SHP77 treated with DMSO at 0.1 percent for 48 hours (cell line): ENCODE data around the gene HLX.

Source experiments
- DNase-seq: peaks from one replicate; lab custom pipeline; 2025; lab: John Stamatoyannopoulos, UW

HLX gene

GRCh38 chr1:220882061-220882891, 3.0 kb downstream of the HLX start:
- no peak for DNase-seq

DNA sequence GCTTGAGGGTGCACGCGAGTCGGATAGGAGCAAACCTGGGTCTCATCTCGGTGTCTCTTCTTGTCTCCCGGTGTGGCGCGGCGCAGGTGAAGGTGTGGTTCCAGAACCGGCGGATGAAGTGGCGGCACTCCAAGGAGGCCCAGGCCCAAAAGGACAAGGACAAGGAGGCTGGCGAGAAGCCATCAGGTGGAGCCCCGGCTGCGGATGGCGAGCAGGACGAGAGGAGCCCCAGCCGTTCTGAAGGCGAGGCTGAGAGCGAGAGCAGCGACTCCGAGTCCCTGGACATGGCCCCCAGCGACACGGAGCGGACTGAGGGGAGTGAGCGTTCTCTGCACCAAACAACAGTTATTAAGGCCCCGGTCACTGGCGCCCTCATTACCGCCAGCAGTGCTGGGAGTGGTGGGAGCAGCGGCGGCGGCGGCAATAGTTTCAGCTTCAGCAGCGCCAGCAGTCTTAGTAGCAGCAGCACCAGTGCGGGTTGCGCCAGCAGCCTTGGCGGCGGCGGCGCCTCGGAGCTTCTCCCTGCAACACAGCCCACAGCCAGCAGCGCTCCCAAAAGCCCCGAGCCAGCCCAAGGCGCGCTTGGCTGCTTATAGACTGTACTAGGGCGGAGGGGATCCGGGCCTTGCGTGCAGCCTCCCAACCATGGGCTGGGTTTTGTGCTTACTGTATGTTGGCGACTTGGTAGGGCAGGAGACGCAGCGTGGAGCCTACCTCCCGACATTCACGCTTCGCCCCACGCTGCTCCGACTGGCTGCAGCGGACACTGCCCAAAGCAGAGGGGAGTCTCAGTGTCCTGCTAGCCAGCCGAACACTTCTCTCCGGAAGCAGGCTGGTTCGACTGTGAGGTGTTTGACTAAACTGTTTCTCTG, 5.1 kb downstream of the HLX start:
- no peak for DNase-seq

DNA sequence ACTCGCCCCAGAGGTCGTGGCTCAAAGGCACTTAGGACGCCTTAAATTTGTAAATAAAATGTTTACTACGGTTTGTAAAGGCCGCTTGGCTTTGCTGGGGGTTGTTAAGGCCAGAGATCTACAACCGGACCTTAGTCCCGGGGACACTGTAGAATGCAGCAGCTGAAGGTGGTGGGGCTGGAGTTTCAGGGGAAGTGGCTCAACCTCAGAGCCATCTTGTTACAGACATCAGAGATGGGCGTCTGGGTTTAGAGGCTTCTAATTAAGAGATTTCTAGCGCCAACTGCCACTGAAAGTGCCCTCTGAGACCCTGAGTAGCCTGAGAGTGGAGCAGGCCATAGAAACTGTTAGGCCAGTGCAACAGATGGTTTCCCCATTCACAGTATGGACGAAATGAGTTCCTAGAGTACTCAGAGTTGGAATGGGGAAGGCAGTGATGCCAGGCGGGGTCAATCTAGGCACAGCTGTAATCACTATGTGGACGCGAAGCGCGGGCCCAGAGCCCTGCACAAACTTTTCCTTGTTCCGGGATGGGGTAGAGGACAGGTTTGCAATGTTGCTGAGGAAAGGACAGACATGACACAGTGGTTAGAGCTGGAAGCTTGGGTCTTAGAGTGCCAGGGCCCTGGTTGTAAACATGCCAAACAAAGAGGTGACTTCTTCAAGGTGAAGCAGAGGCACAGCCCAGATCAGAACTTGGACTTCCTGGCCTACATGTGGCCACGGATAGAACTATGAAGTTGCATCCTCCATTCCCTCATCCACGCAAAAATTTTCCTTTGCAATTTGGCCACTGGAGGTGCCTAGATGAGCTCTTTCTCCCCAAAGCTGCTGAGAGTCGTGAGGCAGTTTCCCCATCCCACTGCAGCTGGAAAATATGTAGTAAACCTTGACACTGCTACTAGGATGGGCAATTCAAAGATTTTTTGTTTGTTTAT, 6.0 kb downstream of the HLX start:
- no peak for DNase-seq

GRCh38 chr1:220885971-220886370, 6.7 kb downstream of the HLX start:
- no peak for DNase-seq

GRCh38 chr1:220886470-220887201, 7.4 kb downstream of the HLX start:
- no peak for DNase-seq

- no peak for DNase-seq
These were observed 7.9 kb downstream of the HLX start for GRCh38 chr1:220887202-220887519.

DNA sequence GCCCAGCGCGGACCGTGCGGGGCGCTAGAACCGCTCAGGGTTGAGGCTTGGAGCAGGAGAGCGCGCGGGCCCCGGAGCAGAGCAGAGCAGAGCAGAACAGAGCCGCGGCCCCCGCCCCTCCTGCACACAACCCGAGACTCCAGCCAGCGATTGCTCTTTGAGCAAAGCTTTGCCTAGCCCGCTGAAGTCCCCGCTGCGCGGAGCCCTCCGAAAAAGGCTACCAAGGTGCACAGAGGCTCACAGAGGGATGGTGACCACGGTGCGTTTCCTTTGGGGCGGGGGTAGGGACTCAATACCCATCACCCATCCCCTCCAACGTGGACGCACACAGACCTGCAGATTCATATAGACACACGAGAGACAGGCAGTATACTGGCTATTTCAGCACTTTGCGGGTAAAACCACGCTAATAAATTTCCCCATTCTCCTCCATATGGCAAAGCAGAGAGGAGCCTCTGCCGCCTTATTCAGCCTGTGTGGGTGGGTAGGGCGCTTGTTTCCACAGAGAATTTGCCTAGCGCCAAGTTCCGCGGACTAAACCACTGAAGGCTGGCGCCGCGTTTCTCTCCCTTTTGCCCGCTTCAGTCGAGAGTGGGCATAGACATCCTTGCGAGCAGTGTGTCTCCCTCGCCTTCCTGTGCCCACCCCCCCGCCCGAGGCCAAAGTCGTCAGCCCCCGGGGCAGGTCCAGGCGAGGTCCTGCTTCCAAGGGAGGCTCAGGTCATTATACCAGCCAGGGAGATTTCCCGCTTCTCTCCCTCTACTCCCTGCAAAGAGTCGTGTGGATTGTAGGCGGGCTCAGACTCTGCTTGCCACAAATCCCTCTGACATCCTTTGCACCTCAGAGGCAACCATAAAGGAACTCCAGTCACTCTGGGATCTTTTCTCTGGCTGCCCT, 8.5 kb downstream of the HLX start:
- DNase-seq = no peak

DNA sequence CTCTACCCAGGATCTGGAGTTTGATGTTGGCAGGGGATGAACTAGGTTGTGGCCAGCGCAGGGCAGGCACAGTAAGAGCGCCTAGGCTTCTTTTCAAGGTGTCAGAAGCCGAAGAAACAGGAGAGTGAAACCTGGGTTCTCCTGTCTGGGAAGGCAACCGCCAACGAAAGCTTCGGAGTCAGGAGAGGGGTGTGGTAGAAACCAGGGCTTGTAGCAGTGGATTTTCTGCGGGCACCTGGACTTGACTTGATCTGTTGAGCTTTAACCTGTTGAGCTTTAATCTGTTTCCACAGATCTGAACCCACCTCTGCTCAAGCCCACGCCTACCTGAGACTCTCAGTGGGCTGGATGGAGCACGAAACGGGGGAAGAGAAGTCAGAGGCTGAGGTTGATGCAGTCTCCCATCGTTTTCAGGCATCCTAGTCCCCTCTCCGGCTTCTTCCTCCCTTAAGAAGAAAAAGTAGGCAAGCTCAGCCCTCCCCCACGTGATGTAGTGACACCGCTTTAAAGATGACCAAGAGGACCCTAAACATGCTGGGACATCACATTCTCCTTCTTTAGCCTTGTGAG, 9.3 kb downstream of the HLX start:
- no peak for DNase-seq

DNA sequence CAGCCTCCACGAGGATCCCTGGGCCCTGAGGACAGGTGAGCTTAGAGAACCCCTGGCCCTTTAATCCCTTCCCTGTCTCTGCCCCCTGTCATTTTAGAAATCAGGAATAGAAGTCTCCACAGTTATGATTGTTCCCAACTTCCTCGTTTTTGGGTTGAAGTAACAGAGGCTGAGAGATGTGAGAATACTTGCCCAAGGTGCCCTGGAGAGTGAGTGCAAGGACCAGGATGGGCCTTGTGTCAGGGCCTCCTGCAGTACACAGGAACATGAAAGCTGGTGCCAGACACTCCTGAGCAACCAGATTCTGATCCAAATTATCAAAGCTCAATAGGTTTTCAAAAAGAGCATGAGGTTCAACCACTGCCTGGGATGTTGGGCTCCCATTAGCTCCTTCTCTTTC, 10.1 kb downstream of the HLX start:
- no peak for DNase-seq

- DNase-seq = no peak
These were observed 10.6 kb downstream of the HLX start for GRCh38 chr1:220889848-220890287.

- no peak for DNase-seq
These were observed 11.4 kb downstream of the HLX start for GRCh38 chr1:220890602-220891001.

GRCh38 chr1:220891224-220892085, 12.2 kb downstream of the HLX start:
- no peak for DNase-seq

DNA sequence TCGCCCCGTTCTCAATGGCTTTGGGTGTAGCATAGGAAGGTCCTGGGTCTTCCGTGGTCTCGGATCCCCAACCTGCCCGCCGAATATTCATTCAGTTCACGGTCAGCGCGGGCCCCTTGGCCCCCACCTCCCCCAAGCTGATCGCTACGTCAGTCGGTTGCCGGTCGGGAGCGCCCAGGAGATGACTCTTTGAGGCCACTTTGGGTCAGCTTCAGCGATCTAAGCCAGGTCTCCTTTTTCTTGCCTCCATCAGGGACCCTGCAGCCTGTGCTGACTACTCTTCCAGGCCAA, 12.8 kb downstream of the HLX start:
- no peak for DNase-seq

- no peak for DNase-seq
These were observed 13.9 kb downstream of the HLX start for GRCh38 chr1:220892997-220893700.

DNA sequence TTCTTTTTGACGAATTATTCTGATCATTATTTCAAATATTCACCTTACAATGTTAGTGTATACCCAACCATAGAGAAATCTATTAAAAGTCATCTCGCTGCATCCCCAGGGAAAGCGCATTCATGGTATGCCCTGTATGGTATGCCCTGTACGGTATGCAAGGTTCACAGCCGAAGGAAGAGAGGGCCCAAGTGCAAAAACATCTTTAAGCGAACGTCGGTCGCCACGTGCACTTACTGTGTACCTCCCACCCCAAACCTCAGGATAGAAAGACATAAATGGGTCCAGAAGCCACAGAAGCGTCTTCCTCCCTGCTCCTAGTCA, 14.4 kb downstream of the HLX start:
- DNase-seq = no peak

- DNase-seq = no peak
These were observed 15.0 kb downstream of the HLX start for GRCh38 chr1:220894025-220894923.

- no peak for DNase-seq
These were observed 15.6 kb downstream of the HLX start for GRCh38 chr1:220894924-220895256.

- no peak for DNase-seq
These were observed 16.2 kb downstream of the HLX start for GRCh38 chr1:220895412-220895946.
